Mesenchymal stem cell (in vitro differentiated cells and primary cell): ENCODE measurements around the gene KIAA1217.

ENCODE experiments used
- DNase-seq: peaks from one replicate; pipeline ENCODE4 v3.0.0-alpha.2; 2013
- H2AFZ ChIP-seq: one replicate; pipeline ENCODE4 v1.6.1; 2013; ENCODE audit warnings: low read depth, mild to moderate bottlenecking, control low read depth, inconsistent platforms, low read length, moderate library complexity
- H2AK5ac ChIP-seq: 2 replicates; pipeline ENCODE4 v1.6.1; 2013; ENCODE audit warnings: low read length, moderate library complexity, mild to moderate bottlenecking, inconsistent platforms; ENCODE audit not compliant: severe bottlenecking
- H2BK120ac ChIP-seq: one replicate; pipeline ENCODE4 v1.6.1; 2013; ENCODE audit warnings: low read depth, mild to moderate bottlenecking, inconsistent platforms, low read length, moderate library complexity
- H2BK12ac ChIP-seq, 2 experiments: one replicate each; pipeline ENCODE4 v1.6.1; 2013; ENCODE audit warnings: inconsistent platforms in 2 of 2, low read length in 2 of 2, mild to moderate bottlenecking in 2 of 2, moderate library complexity in 2 of 2, control low read depth in 1 of 2
- H2BK15ac ChIP-seq: one replicate; pipeline ENCODE4 v1.6.1; 2013; ENCODE audit warnings: mild to moderate bottlenecking, low read depth, inconsistent platforms; ENCODE audit not compliant: poor library complexity, severe bottlenecking
- H2BK5ac ChIP-seq: 2 replicates; pipeline ENCODE4 v1.6.1; 2013; ENCODE audit warnings: low read depth, mild to moderate bottlenecking, low read length, control low read depth, inconsistent platforms; ENCODE audit not compliant: poor library complexity, severe bottlenecking
- H3K14ac ChIP-seq, 2 experiments: one replicate each; pipeline ENCODE4 v1.6.1; 2013; ENCODE audit warnings: inconsistent platforms in 2 of 2, low read length in 2 of 2, control low read depth in 1 of 2, mild to moderate bottlenecking in 1 of 2, moderate library complexity in 1 of 2
- H3K18ac ChIP-seq, 2 experiments: one replicate each; pipeline ENCODE4 v1.6.1; 2013; ENCODE audit warnings: inconsistent platforms in 2 of 2, low read length in 2 of 2, control low read depth in 1 of 2, low read depth in 1 of 2, mild to moderate bottlenecking in 1 of 2
- H3K23ac ChIP-seq, 2 experiments: one replicate each; pipeline ENCODE4 v1.6.1; 2013; ENCODE audit warnings: inconsistent platforms in 2 of 2, low read length in 2 of 2, mild to moderate bottlenecking in 2 of 2, moderate library complexity in 2 of 2, control low read depth in 1 of 2
- H3K27ac ChIP-seq: 2 replicates; pipeline ENCODE4 v1.5.1; 2013; ENCODE audit warnings: mild to moderate bottlenecking, moderate library complexity, low read length, control low read depth, inconsistent platforms; ENCODE audit not compliant: poor library complexity, severe bottlenecking
- H3K27me3 ChIP-seq, 2 experiments: 2 replicates each; pipeline versions ENCODE4 v1.6.1 to v1.7.0; 2013; ENCODE audit warnings: low read length in 2 of 2, mild to moderate bottlenecking in 2 of 2, moderate library complexity in 2 of 2, control low read depth in 1 of 2, inconsistent platforms in 1 of 2; ENCODE audit not compliant: control insufficient read depth in 1 of 2, insufficient read depth in 1 of 2
- H3K36me3 ChIP-seq, 2 experiments: 2 replicates each; pipeline versions ENCODE4 v1.6.1 to v1.7.0; 2013; ENCODE audit warnings: low read length in 2 of 2, control low read depth in 1 of 2, inconsistent platforms in 1 of 2, low read depth in 1 of 2, mild to moderate bottlenecking in 1 of 2; ENCODE audit not compliant: insufficient read depth in 2 of 2, control insufficient read depth in 1 of 2
- H3K4ac ChIP-seq, 2 experiments: one replicate each; pipeline ENCODE4 v1.6.1; 2013; ENCODE audit warnings: inconsistent platforms in 2 of 2, low read length in 2 of 2, mild to moderate bottlenecking in 2 of 2, moderate library complexity in 2 of 2, control low read depth in 1 of 2, low read depth in 1 of 2
- H3K4me1 ChIP-seq: 2 replicates; pipeline ENCODE4 v1.6.1; 2013; ENCODE audit warnings: low read depth, low read length, control low read depth; ENCODE audit not compliant: control insufficient read depth, insufficient read depth
- H3K4me2 ChIP-seq: 2 replicates; pipeline ENCODE4 v1.6.1; 2013; ENCODE audit warnings: low read length, mild to moderate bottlenecking, inconsistent platforms; ENCODE audit not compliant: poor library complexity, severe bottlenecking
- H3K4me3 ChIP-seq, 2 experiments: 2 replicates each; pipeline versions ENCODE4 v1.5.1 to v1.7.0; 2013; ENCODE audit warnings: low read length in 2 of 2, mild to moderate bottlenecking in 2 of 2, control low read depth in 1 of 2, low read depth in 1 of 2; ENCODE audit not compliant: insufficient read depth in 1 of 2
- H3K79me1 ChIP-seq: replicated peaks from 2 replicates; pipeline ENCODE4 v1.6.1; 2013; ENCODE audit warnings: mild to moderate bottlenecking, control low read depth, low read length, inconsistent platforms; ENCODE audit not compliant: poor library complexity, severe bottlenecking
- H3K9ac ChIP-seq: 2 replicates; pipeline ENCODE4 v1.7.0; 2013; ENCODE audit warnings: mild to moderate bottlenecking, low read length, moderate library complexity
- H3K9me3 ChIP-seq: 2 replicates; pipeline ENCODE4 v1.7.0; 2013; ENCODE audit warnings: mild to moderate bottlenecking, low read length; ENCODE audit not compliant: control insufficient read depth
- H4K8ac ChIP-seq: one replicate; pipeline ENCODE4 v1.6.1; 2013; ENCODE audit warnings: inconsistent platforms, mild to moderate bottlenecking, low read length, moderate library complexity
- H4K91ac ChIP-seq: one replicate; pipeline ENCODE4 v1.6.1; 2013; ENCODE audit warnings: mild to moderate bottlenecking, low read length, inconsistent platforms
- WGBS: methylation state at CpG from one replicate; pipeline ENCODE4 v1.1.7; 2013; ENCODE audit warnings: mixed read lengths; 5-methylcytosine and 5-hydroxymethylcytosine counted together

KIAA1217 gene

GRCh38 chr10:24405635-24406034, 196.7 kb downstream of the KIAA1217 start:
- Histone ChIP-seq H3K9ac (no peak overlapping the region), H3K79me1 (no peaks in the 10 kb centered on the region), H2BK15ac (no peak overlapping the region), H3K4ac (no peak overlapping the region), H3K9me3 (no peaks in the 10 kb centered on the region), H2BK5ac (no peak overlapping the region), H4K8ac (no peak overlapping the region), H2AK5ac (no peak overlapping the region), H3K18ac (no peak overlapping the region), H2BK12ac (no peak overlapping the region), H3K36me3 (no peaks in the 10 kb centered on the region), H3K27ac (no peak overlapping the region), H3K4me1 (no peaks in the 10 kb centered on the region), H2BK120ac (no peak overlapping the region), H3K4me3 (no peak overlapping the region), H3K4me2 (no peak overlapping the region), H3K14ac (no peak overlapping the region), H2AFZ (no peak overlapping the region), H3K23ac (no peak overlapping the region), H4K91ac (no peak overlapping the region), H3K27me3 (no peaks in the 10 kb centered on the region)
- WGBS = 43% methylated on average over 1 of the region's 1 CpG
- no peak for DNase-seq

GRCh38 chr10:24406809-24407483, 198.0 kb downstream of the KIAA1217 start:
- Histone ChIP-seq H3K14ac (no peak overlapping the region), H3K79me1 (no peaks in the 10 kb centered on the region), H4K8ac (no peak overlapping the region), H2AFZ (no peak overlapping the region), H2AK5ac (no peak overlapping the region), H2BK15ac (no peak overlapping the region), H3K36me3 (no peaks in the 10 kb centered on the region), H2BK5ac (no peak overlapping the region), H3K27ac (no peak overlapping the region), H3K23ac (no peak overlapping the region), H4K91ac (no peak overlapping the region), H3K4me2 (no peak overlapping the region), H2BK12ac (no peak overlapping the region), H3K9ac (no peak overlapping the region), H3K9me3 (no peaks in the 10 kb centered on the region), H2BK120ac (no peak overlapping the region), H3K4me1 (no peaks in the 10 kb centered on the region), H3K18ac (no peak overlapping the region), H3K4me3 (no peak overlapping the region), H3K4ac (no peak overlapping the region), H3K27me3 (no peaks in the 10 kb centered on the region)
- 96% methylated on average over 4 of the region's 12 CpGs for WGBS
- DNase-seq = no peak

GRCh38 chr10:24407928-24408327, 199.0 kb downstream of the KIAA1217 start:
- no peaks in the 10 kb centered on the region for H3K36me3 ChIP-seq
- no peak overlapping the region for H3K9ac ChIP-seq
- no peak overlapping the region for H2BK120ac ChIP-seq
- no peak overlapping the region for H2AFZ ChIP-seq
- H3K27me3 ChIP-seq = no peaks in the 10 kb centered on the region
- H3K4me3 ChIP-seq = no peak overlapping the region
- no peak overlapping the region for H3K23ac ChIP-seq
- H3K14ac ChIP-seq = no peak overlapping the region
- no peak overlapping the region for H4K8ac ChIP-seq
- no peak overlapping the region for H3K4ac ChIP-seq
- DNase-seq = no peak
- H3K9me3 ChIP-seq = no peaks in the 10 kb centered on the region
- H2BK12ac ChIP-seq = no peak overlapping the region
- no peaks in the 10 kb centered on the region for H3K79me1 ChIP-seq
- H3K4me1 ChIP-seq = no peaks in the 10 kb centered on the region
- no peak overlapping the region for H4K91ac ChIP-seq
- H2AK5ac ChIP-seq = no peak overlapping the region
- H3K27ac ChIP-seq = no peak overlapping the region
- no peak overlapping the region for H3K18ac ChIP-seq
- H2BK15ac ChIP-seq = no peak overlapping the region
- H3K4me2 ChIP-seq = no peak overlapping the region
- H2BK5ac ChIP-seq = no peak overlapping the region

- H2AK5ac ChIP-seq = no peak overlapping the region
- H4K8ac ChIP-seq = no peak overlapping the region
- H3K4me2 ChIP-seq = no peak overlapping the region
- H2AFZ ChIP-seq = no peak overlapping the region
- H3K9me3 ChIP-seq = peaks cover under 1% of the 10 kb centered on the region
- no peak overlapping the region for H2BK120ac ChIP-seq
- no peaks in the 10 kb centered on the region for H3K4me1 ChIP-seq
- no peak overlapping the region for H3K4ac ChIP-seq
- no peak overlapping the region for H2BK15ac ChIP-seq
- no peaks in the 10 kb centered on the region for H3K27me3 ChIP-seq
- no peak overlapping the region for H3K23ac ChIP-seq
- H3K14ac ChIP-seq = no peak overlapping the region
- H3K4me3 ChIP-seq = no peak overlapping the region
- H3K9ac ChIP-seq = no peak overlapping the region
- no peaks in the 10 kb centered on the region for H3K79me1 ChIP-seq
- no peak overlapping the region for H2BK12ac ChIP-seq
- no peak overlapping the region for H3K27ac ChIP-seq
- WGBS = 95% methylated on average over 2 of the region's 2 CpGs
- no peak overlapping the region for H3K18ac ChIP-seq
- no peak overlapping the region for H4K91ac ChIP-seq
- no peak for DNase-seq
- H3K36me3 ChIP-seq = no peaks in the 10 kb centered on the region
- H2BK5ac ChIP-seq = no peak overlapping the region
These were observed 199.4 kb downstream of the KIAA1217 start for GRCh38 chr10:24408365-24408764.
